ENCODE results near the gene DYNC1H1.

Gene DYNC1H1

DNA sequence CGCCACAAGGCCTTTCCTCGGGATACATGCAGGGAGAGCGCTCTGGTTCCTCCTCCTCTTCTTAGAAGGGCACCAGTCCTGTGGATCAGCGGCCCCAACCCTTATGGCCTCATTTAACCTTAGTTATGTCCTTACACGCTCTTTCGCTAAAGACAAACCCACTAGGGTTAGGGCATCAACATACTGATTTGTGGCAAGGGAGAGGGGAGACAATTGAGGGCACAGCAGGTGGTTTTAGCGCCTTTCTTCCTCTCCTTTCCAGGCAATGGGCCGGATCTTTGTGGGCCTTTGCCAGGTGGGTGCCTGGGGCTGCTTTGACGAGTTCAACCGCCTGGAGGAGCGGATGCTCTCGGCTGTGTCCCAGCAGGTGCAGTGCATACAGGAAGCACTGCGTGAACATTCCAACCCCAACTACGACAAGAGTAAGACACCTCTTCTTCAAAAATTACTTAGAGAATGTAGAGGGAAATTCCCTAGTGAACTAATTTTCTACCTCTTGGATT, 43.6 kb downstream of the DYNC1H1 start:
- no peak for DNase-seq (ENCODE audit: low read depth)
- no peak overlapping the region for H3K4me3 ChIP-seq (ENCODE audit: low read depth, low read length)
- TF ChIP-seq, protein P1, sequence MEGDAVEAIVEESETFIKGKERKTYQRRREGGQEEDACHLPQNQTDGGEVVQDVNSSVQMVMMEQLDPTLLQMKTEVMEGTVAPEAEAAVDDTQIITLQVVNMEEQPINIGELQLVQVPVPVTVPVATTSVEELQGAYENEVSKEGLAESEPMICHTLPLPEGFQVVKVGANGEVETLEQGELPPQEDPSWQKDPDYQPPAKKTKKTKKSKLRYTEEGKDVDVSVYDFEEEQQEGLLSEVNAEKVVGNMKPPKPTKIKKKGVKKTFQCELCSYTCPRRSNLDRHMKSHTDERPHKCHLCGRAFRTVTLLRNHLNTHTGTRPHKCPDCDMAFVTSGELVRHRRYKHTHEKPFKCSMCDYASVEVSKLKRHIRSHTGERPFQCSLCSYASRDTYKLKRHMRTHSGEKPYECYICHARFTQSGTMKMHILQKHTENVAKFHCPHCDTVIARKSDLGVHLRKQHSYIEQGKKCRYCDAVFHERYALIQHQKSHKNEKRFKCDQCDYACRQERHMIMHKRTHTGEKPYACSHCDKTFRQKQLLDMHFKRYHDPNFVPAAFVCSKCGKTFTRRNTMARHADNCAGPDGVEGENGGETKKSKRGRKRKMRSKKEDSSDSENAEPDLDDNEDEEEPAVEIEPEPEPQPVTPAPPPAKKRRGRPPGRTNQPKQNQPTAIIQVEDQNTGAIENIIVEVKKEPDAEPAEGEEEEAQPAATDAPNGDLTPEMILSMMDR (IDR thresholded peaks at IDR 0.05; ENCODE audit: control insufficient read depth, extremely low read depth, insufficient read depth), result no peak

DNA sequence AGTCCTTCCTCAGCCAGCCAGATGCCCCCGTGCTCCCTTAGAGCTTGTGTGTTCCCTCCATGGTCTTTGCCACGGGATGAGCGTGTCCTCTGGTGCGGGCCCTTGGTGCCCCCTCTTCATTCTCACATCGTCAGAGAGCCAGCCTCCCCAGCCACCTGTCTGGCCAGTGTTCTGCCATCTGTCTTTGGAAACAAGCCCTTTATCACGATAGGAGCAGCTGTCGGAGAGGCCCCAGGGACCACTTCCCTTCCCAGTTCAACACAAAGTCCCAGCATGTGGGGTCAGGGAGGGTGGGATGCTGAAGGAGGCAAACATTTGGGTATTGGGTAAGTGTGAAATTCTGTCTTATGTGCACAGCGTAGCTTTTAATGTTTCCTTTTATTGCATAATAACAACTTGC, 44.5 kb downstream of the DYNC1H1 start:
- DNase-seq (ENCODE audit: low read depth), result no peak

DNA sequence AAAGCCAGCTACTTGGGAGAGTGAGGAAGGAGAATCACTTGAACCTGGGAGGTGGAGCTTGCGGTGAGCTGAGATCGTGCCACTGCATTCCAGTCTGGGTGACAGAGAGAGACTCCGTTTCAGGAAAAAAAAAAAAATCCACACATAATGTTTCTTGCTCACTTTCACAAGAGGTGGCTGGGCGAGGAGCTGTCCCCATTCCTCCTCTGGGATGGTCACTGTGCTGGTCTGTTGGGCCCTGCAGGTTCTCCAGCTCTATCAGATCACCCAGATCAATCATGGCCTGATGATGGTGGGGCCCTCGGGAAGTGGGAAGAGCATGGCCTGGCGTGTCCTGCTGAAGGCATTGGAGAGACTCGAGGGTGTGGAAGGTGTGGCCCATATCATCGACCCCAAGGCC, 47.3 kb downstream of the DYNC1H1 start:
- DNase-seq (ENCODE audit: low read depth), result no peak
- H3K4me3 ChIP-seq (ENCODE audit: low read depth, low read length), result no peak overlapping the region
- TF ChIP-seq, protein P1 (IDR thresholded peaks at IDR 0.05; ENCODE audit: control insufficient read depth, extremely low read depth, insufficient read depth), result no peak

More for the DNA sequence above, 44.5 kb downstream of the DYNC1H1 start:
- no peak overlapping the region for H3K4me3 ChIP-seq (ENCODE audit: low read depth, low read length)
- TF ChIP-seq, protein P1 (IDR thresholded peaks at IDR 0.05; ENCODE audit: control insufficient read depth, extremely low read depth, insufficient read depth), result no peak

DNA sequence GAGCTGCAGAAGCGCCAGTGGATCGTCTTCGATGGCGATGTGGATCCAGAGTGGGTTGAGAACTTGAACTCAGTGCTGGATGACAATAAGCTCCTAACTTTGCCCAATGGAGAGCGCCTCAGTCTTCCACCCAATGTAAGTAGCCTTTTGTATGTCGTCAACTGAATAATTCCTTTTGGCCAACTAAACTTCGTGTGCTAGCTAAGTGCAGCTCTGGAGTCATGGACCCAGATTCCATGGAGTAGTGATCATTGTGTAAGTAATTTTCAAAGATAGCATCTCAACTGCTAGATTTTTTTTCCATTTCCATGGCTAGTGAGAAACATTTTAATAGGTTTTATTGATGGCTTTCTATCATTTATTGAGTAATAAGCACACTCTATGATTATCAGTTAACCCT, 48.0 kb downstream of the DYNC1H1 start:
- no peak overlapping the region for H3K4me3 ChIP-seq (ENCODE audit: low read depth, low read length)
- TF ChIP-seq, protein P1 (IDR thresholded peaks at IDR 0.05; ENCODE audit: control insufficient read depth, extremely low read depth, insufficient read depth), result no peak
- no peak for DNase-seq (ENCODE audit: low read depth)

DNA sequence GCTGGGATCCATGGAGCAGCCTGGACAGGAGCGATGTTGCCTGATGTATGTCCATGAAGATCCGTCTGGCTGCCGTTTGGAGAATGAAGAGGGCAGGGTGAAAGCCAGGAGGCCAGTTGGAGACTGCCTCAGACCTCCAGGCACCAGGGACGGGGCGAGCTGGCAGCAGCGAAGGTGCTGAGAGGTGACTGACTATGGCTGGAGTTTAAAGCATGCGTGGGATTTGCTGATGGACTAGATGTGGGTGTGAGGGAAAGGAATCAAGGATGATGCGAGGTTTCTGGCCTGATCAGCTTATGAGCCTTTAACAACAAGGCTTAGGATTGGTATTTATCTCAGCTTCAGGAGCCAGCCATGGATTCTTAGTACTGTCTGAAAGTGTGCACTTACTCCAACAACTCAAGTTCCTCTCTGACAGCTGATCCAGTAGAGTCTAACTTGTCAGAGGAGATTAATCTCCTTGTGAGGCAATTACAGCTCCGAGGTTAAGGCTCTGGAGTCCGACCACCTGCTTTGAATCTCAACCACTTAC, 49.4 kb downstream of the DYNC1H1 start:
- no peak for DNase-seq (ENCODE audit: low read depth)
- TF ChIP-seq, protein P1 (IDR thresholded peaks at IDR 0.05; ENCODE audit: control insufficient read depth, extremely low read depth, insufficient read depth), result no peak
- H3K4me3 ChIP-seq (ENCODE audit: low read depth, low read length), result no peak overlapping the region

DNA sequence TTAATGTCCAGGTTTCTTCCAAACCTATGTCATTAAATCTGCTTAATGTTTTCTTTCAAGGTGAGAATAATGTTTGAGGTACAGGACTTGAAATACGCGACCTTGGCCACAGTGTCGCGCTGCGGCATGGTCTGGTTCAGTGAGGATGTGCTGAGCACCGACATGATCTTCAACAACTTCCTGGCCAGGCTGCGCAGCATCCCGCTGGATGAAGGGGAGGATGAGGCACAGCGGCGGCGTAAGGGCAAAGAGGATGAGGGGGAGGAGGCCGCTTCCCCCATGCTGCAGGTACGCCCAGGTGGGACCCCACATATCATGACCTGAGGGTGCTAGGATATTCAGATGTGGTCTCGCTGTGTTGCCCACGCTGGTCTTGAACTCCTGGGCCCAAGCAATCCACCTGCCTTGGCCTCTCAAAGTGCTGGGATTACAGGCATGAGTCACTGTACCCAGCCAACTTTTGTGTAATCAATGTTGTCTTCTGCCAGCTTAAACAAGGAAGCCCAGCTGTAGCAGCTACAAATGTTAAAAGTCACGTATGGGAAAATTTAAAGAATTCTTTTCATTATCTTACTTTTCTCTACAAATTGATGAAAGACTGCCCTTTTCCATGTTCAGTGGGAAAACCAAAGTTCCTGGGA, 50.8 kb downstream of the DYNC1H1 start:
- H3K4me3 ChIP-seq (ENCODE audit: low read depth, low read length), result no peak overlapping the region
- TF ChIP-seq, protein P1 (IDR thresholded peaks at IDR 0.05; ENCODE audit: control insufficient read depth, extremely low read depth, insufficient read depth), result no peak
- DNase-seq (ENCODE audit: low read depth), result no peak

DNA sequence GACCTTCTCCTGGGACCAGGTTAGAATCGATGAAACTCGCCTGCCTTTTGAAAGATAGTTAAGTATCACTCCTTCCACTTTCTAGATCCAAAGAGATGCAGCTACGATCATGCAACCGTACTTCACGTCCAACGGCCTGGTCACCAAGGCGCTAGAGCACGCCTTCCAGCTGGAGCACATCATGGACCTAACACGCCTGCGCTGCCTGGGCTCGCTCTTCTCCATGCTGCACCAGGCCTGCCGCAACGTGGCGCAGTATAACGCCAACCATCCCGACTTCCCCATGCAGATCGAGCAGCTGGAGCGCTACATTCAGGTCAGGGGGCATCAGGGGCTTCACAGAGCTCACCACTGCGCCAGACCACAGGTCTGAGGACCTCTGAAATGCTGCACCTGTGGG, 51.4 kb downstream of the DYNC1H1 start:
- TF ChIP-seq, protein P1 (IDR thresholded peaks at IDR 0.05; ENCODE audit: control insufficient read depth, extremely low read depth, insufficient read depth), result no peak
- no peak for DNase-seq (ENCODE audit: low read depth)
- no peak overlapping the region for H3K4me3 ChIP-seq (ENCODE audit: low read depth, low read length)
